NB4 (cell line): ENCODE data around the gene TRAPPC12.

Experiments
- DNase-seq: peaks from one replicate; pipeline ENCODE4 v3.0.0; 2010; ENCODE audit warnings: low read depth
- H3K4me3 ChIP-seq: one replicate; pipeline ENCODE4 v1.5.1; 2011; ENCODE audit warnings: mild to moderate bottlenecking, low read depth, low read length, moderate library complexity
- CTCF ChIP-seq: IDR thresholded peaks from one replicate; pipeline ENCODE4 v1.5.1; 2012; ENCODE audit warnings: low read depth, low read length
- MAX ChIP-seq: IDR thresholded peaks from 2 replicates; pipeline ENCODE4 v1.6.1; 2011; ENCODE audit warnings: low read depth, low read length
- MYC ChIP-seq: IDR thresholded peaks from 2 replicates; pipeline ENCODE4 v1.6.1; 2011; ENCODE audit warnings: low read depth, low read length
- POLR2A ChIP-seq: IDR thresholded peaks from 2 replicates; pipeline ENCODE4 v1.6.1; 2011; ENCODE audit warnings: mild to moderate bottlenecking; ENCODE audit not compliant: insufficient read length; ENCODE audit errors: extremely low read depth

TRAPPC12 gene

DNA sequence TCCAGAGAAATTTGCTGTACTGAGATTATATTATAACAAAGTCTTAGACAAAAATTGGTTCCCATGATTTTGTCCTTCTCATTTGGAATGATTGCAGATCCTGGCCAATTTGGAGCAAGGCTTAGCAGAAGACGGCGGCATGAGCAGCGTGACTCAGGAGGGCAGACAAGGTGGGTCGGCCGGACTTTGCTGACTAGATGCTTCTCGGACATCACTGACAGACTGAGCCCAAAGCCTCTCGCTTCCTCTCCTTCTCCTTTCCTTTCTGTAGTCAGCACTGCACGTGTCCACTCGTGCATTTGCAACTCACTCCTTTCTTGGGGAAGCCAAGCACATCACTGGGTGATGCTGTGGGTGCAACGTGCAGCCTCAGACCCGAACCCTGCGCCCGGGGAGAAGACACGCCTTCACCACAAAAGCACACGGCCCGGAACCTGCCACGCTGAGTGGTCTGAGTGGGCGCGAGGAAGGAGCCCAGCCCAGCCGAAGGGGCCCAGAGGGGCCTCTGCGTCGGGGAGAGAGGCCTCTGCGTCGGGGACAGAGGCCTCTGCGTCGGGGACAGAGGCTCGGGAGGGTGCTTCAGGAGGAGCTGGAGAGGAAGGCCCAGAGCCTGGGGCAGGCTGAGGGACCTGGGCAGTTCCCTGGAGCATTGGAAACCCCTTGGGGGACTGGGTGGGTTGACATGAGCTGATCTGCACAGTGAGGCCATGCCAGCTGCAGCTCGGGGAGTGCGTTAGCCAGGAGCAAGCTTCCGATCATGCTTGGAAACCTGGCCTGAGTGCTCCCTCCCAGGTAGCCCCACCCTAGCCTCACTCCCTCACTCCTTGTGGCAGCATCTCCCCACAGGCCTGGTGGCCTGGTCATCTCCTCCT is 78.3 kb downstream of the TRAPPC12 start:
- DNase-seq = no peak
- no peak overlapping the region for H3K4me3 ChIP-seq
- TF ChIP-seq MYC (no peak), MAX (no peak), CTCF (no peak), POLR2A (no peak)

GRCh38 chr2:3458396-3459184 is 79.1 kb downstream of the TRAPPC12 start:
- DNase-seq = no peak
- TF ChIP-seq CTCF = no peak
- TF ChIP-seq MYC = no peak
- TF ChIP-seq MAX = no peak
- no peak for TF ChIP-seq POLR2A
- no peak overlapping the region for H3K4me3 ChIP-seq

GRCh38 chr2:3459185-3460015 is 79.9 kb downstream of the TRAPPC12 start:
- DNase-seq = no peak
- TF ChIP-seq MYC (no peak), MAX (no peak)
- no peak overlapping the region for H3K4me3 ChIP-seq

- TF ChIP-seq CTCF = no peak
- no peak for TF ChIP-seq MYC
- TF ChIP-seq POLR2A = no peak
- no peak for TF ChIP-seq MAX
- DNase-seq = no peak
- no peak overlapping the region for H3K4me3 ChIP-seq
Observed at GRCh38 chr2:3460156-3460555, 80.7 kb downstream of the TRAPPC12 start.

DNA sequence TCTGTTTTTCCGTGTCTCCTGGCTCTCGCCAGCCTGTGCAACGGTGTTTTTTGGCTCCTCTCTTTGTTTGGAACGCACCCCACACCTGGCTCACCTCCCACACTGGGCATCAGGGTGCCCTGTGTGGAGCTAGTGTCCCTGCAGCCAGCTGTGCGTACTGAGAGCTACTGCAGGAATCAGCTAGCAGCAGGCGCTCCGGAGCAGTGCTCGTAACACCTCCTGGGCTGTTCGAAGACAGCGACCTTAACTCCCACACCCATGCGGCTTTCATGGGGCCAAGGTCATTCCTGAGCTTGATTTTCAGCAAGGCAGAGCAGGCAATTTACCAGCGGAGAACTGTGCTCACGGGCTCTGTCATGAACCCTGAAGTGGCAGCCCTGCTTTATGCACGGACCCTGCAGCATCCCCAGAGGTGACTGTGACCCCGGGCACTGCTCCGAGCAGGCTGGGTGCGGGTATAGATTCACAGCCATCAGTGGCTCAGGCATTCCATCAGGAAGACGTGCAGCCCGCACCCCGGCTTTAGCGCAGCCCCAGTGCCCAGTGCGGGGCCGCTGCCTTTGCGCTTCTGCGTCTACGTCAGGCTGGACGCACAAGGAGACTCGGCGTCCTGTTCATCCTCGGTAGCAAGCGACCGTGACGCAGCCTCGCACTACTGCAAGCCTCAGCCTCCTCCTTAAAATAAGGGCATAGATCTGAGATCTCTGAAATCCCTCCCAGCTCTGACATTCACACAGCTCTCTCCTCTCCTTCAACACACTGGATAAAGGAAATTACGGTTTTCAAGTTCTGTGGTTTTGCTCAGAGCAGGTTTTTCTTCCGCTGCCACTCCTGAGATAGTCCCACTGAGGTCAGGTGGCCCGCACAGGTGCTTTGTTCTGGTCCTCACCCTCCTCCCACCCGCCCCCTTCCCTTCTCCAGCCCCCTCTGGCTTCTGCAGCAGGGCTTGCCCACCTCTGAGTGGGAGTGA is 81.6 kb downstream of the TRAPPC12 start:
- DNase-seq = no peak
- TF ChIP-seq MAX = no peak
- no peak for TF ChIP-seq CTCF
- TF ChIP-seq MYC = no peak
- no peak for TF ChIP-seq POLR2A
- H3K4me3 ChIP-seq = no peak overlapping the region
